Hepatocyte (in vitro differentiated cells): ENCODE results near the gene DTNA. TPM values are rescaled to one million over a fixed set of nuclear protein-coding genes. Genes with fewer than 3 reads are reported as not detected.
A peak's percentile ranks its signal among the peaks of the same experiment; 100 is the strongest.
"Not testable (repeated sequence)": the region's sequence is repeated elsewhere in the genome, so short reads cannot be mapped to it uniquely, and the experiment has no call there.

Source experiments
- DNase-seq: peaks from one replicate; pipeline ENCODE4 v3.0.0-alpha.2; 2016; ENCODE audit warnings: low spot score
- H2AFZ ChIP-seq: fragments of 200-600 bp; sonication (generic); 2 replicates; pipeline ENCODE4 v1.6.0; 2016; ENCODE audit warnings: antibody characterized with exemption, mild to moderate bottlenecking
- H3K27ac ChIP-seq: fragments of 200-600 bp; sonication (generic); 2 replicates; pipeline ENCODE4 v1.5.1; 2016; ENCODE audit warnings: mild to moderate bottlenecking
- H3K27me3 ChIP-seq: fragments of 200-600 bp; sonication (generic); 2 replicates; pipeline ENCODE4 v1.6.1; 2016
- H3K36me3 ChIP-seq: fragments of 200-600 bp; sonication (generic); replicated peaks from 2 replicates; pipeline ENCODE4 v1.5.1; 2016; ENCODE audit warnings: low read depth; ENCODE audit not compliant: insufficient read depth
- H3K4me1 ChIP-seq: fragments of 200-600 bp; sonication (generic); 2 replicates; pipeline ENCODE4 v1.5.1; 2016; ENCODE audit warnings: mild to moderate bottlenecking, moderate library complexity; ENCODE audit not compliant: insufficient read depth
- H3K4me2 ChIP-seq: fragments of 200-600 bp; sonication (generic); 2 replicates; pipeline ENCODE4 v1.6.0; 2016
- H3K4me3 ChIP-seq: fragments of 200-600 bp; sonication (generic); 2 replicates; pipeline ENCODE4 v1.5.1; 2016; ENCODE audit warnings: mild to moderate bottlenecking
- H3K79me2 ChIP-seq: fragments of 200-600 bp; sonication (generic); 2 replicates; pipeline ENCODE4 v1.6.0; 2017; ENCODE audit warnings: mild to moderate bottlenecking
- H3K9me2 ChIP-seq: fragments of 200-600 bp; sonication (generic); replicated peaks from 2 replicates; pipeline ENCODE4 v1.6.0; 2017; ENCODE audit warnings: mild to moderate bottlenecking; ENCODE audit not compliant: insufficient read depth
- H3K9me3 ChIP-seq: fragments of 200-600 bp; sonication (generic); 2 replicates; pipeline ENCODE4 v1.5.1; 2016; ENCODE audit warnings: low read depth, mild to moderate bottlenecking
- H4K20me1 ChIP-seq: fragments of 200-600 bp; sonication (generic); 2 replicates; pipeline ENCODE4 v1.6.0; 2016; ENCODE audit warnings: mild to moderate bottlenecking; ENCODE audit not compliant: insufficient read depth, poor library complexity, severe bottlenecking
- CTCF ChIP-seq: fragments of 200-600 bp; sonication (generic); IDR thresholded peaks from 2 replicates; pipeline ENCODE4 v1.5.1; 2016; ENCODE audit warnings: antibody characterized with exemption, mild to moderate bottlenecking; ENCODE audit not compliant: poor library complexity
- EZH2 ChIP-seq: fragments of 200-600 bp; sonication (generic); IDR thresholded peaks from 2 replicates; pipeline ENCODE4 v1.6.1; 2016; ENCODE audit warnings: antibody characterized with exemption, mild to moderate bottlenecking, borderline replicate concordance
- EZH2phosphoT487 ChIP-seq: fragments of 200-600 bp; sonication (generic); IDR thresholded peaks from one replicate; pipeline ENCODE4 v1.6.1; 2018; ENCODE audit warnings: antibody characterized with exemption, mild to moderate bottlenecking, low read depth, moderate library complexity; ENCODE audit not compliant: unreplicated experiment, severe bottlenecking
- WGBS: methylation state at CpG from one replicate; pipeline ENCODE4 v1.1.6; 2016; ENCODE audit warnings: low lambda C conversion rate; ENCODE audit errors: missing lambda C conversion rate; 5-methylcytosine and 5-hydroxymethylcytosine counted together
- polyA plus RNA-seq: library from polyadenylated mRNA; unstranded; fragments of >200 nt; fragmentation: Nextera tagmentation; extraction: Ambion mirVana; gene quantifications from 2 replicates; pipeline ENCODE4 v1.2.1, GENCODE V29; 2016
- total RNA-seq: library from RNA; depleted of rRNA; stranded (reverse); fragments of >200 nt; gene quantifications from 2 replicates; pipeline ENCODE4 v1.2.3, GENCODE V29; 2014

Gene DTNA
- total and polyA plus RNA-seq, 2 experiments from 2014 or later: 18.3 to 34.0 TPM

- Histone ChIP-seq H3K36me3 (no peaks in the 10 kb centered on the region), H3K27me3 (no peaks in the 10 kb centered on the region), H2AFZ (no peak overlapping the region), H3K4me1 (peaks cover 10% of the 10 kb centered on the region), H3K27ac (no peak overlapping the region), H3K9me3 (no peaks in the 10 kb centered on the region), H4K20me1 (no peaks in the 10 kb centered on the region), H3K4me3 (no peak overlapping the region), H3K9me2 (no peaks in the 10 kb centered on the region), H3K79me2 (no peaks in the 10 kb centered on the region), H3K4me2 (no peak overlapping the region)
- 76% methylated on average over 3 of the region's 3 CpGs for WGBS
- TF ChIP-seq CTCF (no peak), EZH2phosphoT487 (no peak), EZH2 (no peak)
- no peak for DNase-seq
Measured at GRCh38 chr18:34723143-34723542, 13.0 kb downstream of the DTNA start.

- H3K4me2 ChIP-seq, H4K20me1 ChIP-seq, H3K9me2 ChIP-seq, H3K4me3 ChIP-seq, H3K27me3 ChIP-seq, H3K9me3 ChIP-seq, H3K36me3 ChIP-seq, DNase-seq, H2AFZ ChIP-seq, H3K79me2 ChIP-seq: not testable (repeated sequence)
- H3K27ac ChIP-seq: peak overlapping the region; percentile 77
- 89% methylated on average over 6 of the region's 6 CpGs for WGBS
- peaks cover 13% of the 10 kb centered on the region for H3K4me1 ChIP-seq
Measured at GRCh38 chr18:34725737-34726136, 15.6 kb downstream of the DTNA start.

GRCh38 chr18:34726286-34727004, 16.3 kb downstream of the DTNA start:
- DNase-seq: peak; percentile 47
- H3K36me3 ChIP-seq: no peaks in the 10 kb centered on the region
- TF ChIP-seq EZH2 (no peak), CTCF (no peak)
- WGBS: 55% methylated on average over 5 of the region's 5 CpGs
- H4K20me1 ChIP-seq: no peaks in the 10 kb centered on the region
- H3K9me3 ChIP-seq: no peaks in the 10 kb centered on the region
- H3K79me2 ChIP-seq: no peaks in the 10 kb centered on the region
- peak overlapping the region; percentile 87 for H3K27ac ChIP-seq
- H2AFZ ChIP-seq: no peak overlapping the region
- H3K27me3 ChIP-seq: no peaks in the 10 kb centered on the region
- H3K9me2 ChIP-seq: no peaks in the 10 kb centered on the region
- H3K4me3 ChIP-seq: no peak overlapping the region
- H3K4me1 ChIP-seq: peaks cover 13% of the 10 kb centered on the region
- H3K4me2 ChIP-seq: peak overlapping the region; percentile 43

- DNase-seq: peak; percentile 75
- no peaks in the 10 kb centered on the region for H3K27me3 ChIP-seq
- no peaks in the 10 kb centered on the region for H3K9me2 ChIP-seq
- peak overlapping the region; percentile 32 for H3K27ac ChIP-seq
- H3K9me3 ChIP-seq: no peaks in the 10 kb centered on the region
- WGBS: 25% methylated on average over 2 of the region's 2 CpGs
- peaks cover 13% of the 10 kb centered on the region for H3K4me1 ChIP-seq
- no peaks in the 10 kb centered on the region for H3K79me2 ChIP-seq
- H3K4me2 ChIP-seq: no peak overlapping the region
- no peaks in the 10 kb centered on the region for H4K20me1 ChIP-seq
- no peak overlapping the region for H2AFZ ChIP-seq
- H3K36me3 ChIP-seq: no peaks in the 10 kb centered on the region
- H3K4me3 ChIP-seq: no peak overlapping the region
- TF ChIP-seq EZH2phosphoT487: no peak
- no peak for TF ChIP-seq EZH2
- peak; percentile 56 for TF ChIP-seq CTCF
Measured at GRCh38 chr18:34729264-34729663, 19.2 kb downstream of the DTNA start.
